Measurements from ENCODE around the gene NACAD.

Gene NACAD

DNA sequence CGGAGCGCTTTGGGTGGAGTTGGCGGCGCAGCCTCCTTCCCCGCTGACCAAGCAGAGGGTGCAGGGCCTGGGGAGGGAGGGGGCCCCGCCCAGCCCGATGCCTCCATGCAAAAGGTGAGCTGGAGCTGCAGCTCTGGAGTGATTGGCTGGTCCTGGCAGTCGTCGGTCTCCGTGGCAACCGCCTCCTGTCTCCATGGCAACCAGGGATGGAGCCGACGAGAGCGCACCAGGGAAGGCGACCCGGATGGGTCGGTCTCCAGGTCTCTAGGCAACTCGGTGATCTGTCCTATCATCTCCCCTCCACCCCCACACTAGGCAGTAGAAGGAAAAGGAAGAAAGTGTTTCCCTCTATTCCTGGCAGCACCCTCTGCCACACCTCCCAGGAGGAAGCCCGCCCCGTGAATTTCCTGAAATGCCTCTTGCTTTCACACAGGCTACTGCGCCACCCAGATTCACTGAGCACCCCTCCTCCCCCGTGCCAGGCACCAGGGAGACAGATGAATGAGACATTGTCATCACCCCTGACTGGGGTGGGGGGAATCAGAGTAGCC, 647 bp upstream of the NACAD start:
- TF ChIP-seq, protein P1, sequence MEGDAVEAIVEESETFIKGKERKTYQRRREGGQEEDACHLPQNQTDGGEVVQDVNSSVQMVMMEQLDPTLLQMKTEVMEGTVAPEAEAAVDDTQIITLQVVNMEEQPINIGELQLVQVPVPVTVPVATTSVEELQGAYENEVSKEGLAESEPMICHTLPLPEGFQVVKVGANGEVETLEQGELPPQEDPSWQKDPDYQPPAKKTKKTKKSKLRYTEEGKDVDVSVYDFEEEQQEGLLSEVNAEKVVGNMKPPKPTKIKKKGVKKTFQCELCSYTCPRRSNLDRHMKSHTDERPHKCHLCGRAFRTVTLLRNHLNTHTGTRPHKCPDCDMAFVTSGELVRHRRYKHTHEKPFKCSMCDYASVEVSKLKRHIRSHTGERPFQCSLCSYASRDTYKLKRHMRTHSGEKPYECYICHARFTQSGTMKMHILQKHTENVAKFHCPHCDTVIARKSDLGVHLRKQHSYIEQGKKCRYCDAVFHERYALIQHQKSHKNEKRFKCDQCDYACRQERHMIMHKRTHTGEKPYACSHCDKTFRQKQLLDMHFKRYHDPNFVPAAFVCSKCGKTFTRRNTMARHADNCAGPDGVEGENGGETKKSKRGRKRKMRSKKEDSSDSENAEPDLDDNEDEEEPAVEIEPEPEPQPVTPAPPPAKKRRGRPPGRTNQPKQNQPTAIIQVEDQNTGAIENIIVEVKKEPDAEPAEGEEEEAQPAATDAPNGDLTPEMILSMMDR (IDR thresholded peaks at IDR 0.05; ENCODE audit: low read depth, low read length): no peak
- peak; percentile 45 to 54 for DNase-seq (ENCODE audit: low read depth in 2 of 2)
- peak overlapping the region; percentile 51 to 61 for H3K4me3 ChIP-seq (replicated peaks in 1 of 2; ENCODE audit: low read depth in 2 of 2, low read length in 2 of 2)

DNA sequence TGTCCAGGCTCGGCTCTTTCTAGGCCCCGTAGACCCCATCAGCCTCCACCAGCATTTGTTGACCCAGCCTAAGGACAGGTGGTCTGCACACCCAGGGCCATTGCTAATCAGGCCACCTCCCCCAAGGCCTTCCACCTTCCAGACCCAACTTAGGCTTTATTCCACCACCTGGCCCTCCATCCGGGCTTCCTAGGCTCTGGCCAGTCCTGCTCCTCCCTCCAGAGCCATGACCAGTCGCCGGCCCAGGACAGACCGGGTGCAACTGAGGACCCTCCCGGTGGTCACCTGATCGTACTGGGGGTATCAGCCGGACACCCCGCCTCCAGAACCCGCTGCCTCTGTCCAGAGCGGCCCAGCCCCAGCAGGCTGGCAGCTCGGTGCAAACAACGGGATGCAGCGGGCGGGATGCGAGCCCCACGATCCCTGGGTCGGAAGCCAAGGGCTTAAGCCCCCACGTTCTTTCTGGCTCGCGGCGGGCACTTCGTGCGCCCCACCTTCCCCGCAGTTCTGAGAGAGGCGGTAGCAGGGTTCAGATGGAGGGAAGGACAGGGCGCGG, 545 bp downstream of the NACAD start:
- no peak for DNase-seq (ENCODE audit: low read depth in 2 of 2)
- H3K4me3 ChIP-seq (replicated peaks in 1 of 2; ENCODE audit: low read depth in 2 of 2, low read length in 2 of 2): peak overlapping the region; percentile 24 to 32
- TF ChIP-seq, protein P1 (IDR thresholded peaks at IDR 0.05; ENCODE audit: low read depth, low read length): no peak

DNA sequence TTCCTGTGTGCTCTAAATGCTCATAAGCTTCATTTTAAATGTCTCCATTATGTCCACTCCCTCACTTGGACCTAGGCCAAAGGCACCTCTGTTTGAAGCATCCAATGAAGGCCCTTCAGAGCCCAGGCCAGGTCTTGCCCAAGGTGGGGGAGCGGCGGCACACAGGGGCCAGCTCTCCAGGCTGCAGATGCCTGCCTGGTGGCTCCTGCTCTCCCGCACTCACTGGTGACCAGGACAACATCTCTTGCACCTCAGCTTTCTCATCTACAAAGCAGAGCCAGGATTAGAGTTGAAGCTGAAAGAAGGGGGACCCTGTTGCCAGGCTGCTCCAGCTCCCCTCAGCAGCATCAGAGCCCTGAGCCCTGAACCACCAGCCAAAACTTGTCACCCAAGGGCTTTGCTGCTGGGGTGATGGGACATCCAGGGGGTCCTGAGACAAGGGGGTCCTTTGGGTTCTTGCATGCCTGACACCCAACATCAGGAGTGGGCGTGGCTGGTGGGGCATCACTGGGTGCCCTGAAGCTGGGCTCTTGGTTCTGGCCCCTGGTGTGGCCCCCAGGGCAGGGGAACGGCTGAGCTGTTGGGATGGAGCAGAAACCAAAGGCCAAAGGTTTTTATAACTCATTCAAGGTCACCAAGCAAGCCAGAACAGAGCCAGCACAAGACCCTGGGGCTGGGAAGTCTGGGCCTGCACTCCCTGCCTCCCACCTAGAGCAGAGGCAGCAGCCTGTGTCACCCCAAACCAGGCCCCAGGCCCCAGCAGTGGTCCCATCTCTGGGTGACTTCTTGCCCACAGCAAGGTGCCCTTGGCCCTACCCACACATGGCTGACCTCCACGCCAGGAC, 1.2 kb downstream of the NACAD start:
- TF ChIP-seq, protein P1 (IDR thresholded peaks at IDR 0.05; ENCODE audit: low read depth, low read length): no peak
- no peak for DNase-seq (ENCODE audit: low read depth in 2 of 2)
- H3K4me3 ChIP-seq (replicated peaks in 1 of 2; ENCODE audit: low read depth in 2 of 2, low read length in 2 of 2): no peak overlapping the region

GRCh38 chr7:45086331-45087065, 2.3 kb downstream of the NACAD start:
- H3K4me3 ChIP-seq (replicated peaks in 1 of 2; ENCODE audit: low read depth in 2 of 2, low read length in 2 of 2): no peak overlapping the region
- DNase-seq (ENCODE audit: low read depth in 2 of 2): no peak
- TF ChIP-seq, protein P1 (IDR thresholded peaks at IDR 0.05; ENCODE audit: low read depth, low read length): no peak

- TF ChIP-seq, protein P1 (IDR thresholded peaks at IDR 0.05; ENCODE audit: low read depth, low read length): no peak
These were observed 3.1 kb downstream of the NACAD start for GRCh38 chr7:45085619-45086200.

GRCh38 chr7:45084901-45085618, 3.7 kb downstream of the NACAD start:
- no peak overlapping the region for H3K4me3 ChIP-seq (replicated peaks in 1 of 2; ENCODE audit: low read depth in 2 of 2, low read length in 2 of 2)
- no peak for DNase-seq (ENCODE audit: low read depth in 2 of 2)
- TF ChIP-seq, protein P1 (IDR thresholded peaks at IDR 0.05; ENCODE audit: low read depth, low read length): no peak

More at GRCh38 chr7:45085619-45086200, 3.1 kb downstream of the NACAD start:
- DNase-seq (ENCODE audit: low read depth in 2 of 2): no peak
- no peak overlapping the region for H3K4me3 ChIP-seq (replicated peaks in 1 of 2; ENCODE audit: low read depth in 2 of 2, low read length in 2 of 2)
